Measurements from ENCODE around the gene DHX8. TPM values are rescaled to one million over a fixed set of nuclear protein-coding genes. Genes with fewer than 3 reads are reported as not detected.

DHX8 gene
- polyA plus RNA-seq, 1 of the 3 experiments (the other 2 are of a cell fraction), result 31.3 TPM

DNA sequence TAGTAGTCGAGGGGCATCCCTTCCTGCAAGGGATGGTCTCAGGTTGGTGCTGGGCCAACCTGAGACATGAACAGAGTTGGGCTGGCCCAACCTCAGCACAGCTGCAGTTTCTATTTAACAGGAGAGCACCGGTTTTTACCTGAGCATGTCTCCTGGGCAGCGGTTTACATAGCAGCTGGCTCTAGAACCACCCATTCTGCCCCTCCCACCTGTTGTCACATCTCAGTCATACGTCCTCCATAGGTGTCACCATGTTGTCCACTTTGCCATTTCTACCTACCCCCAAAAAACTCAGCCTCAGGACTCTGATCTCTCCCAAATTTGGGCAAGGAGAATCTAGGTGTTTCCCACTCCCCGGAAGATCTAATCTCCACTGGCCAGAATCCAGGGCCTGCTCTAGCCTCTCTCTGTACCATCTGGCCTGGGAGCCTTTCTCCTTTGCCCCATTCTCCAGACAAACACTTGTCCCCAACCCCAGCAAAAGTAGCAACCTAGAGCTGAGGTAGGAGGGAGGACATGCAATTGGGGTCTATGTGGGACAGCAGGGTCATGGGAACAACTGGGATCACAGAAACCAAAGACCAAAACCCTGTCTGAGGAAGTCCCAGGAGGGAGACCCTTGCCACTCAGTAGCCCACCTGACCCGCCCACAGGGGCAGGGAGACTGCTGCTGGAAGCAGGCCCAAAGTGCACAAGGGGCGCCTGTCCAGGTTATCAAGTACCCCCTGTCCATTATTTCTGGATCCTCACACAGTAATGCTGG, 43.3 kb downstream of the DHX8 start:
- no peak for TF ChIP-seq EZH2phosphoT487 (IDR thresholded peaks at IDR 0.05; ENCODE audit: borderline replicate concordance, low read depth)
- no peak for TF ChIP-seq SIN3A (IDR thresholded peaks at IDR 0.05; ENCODE audit: borderline replicate concordance, low read depth, low read length)
- TF ChIP-seq GATA2 (CRISPR knock-in tag; IDR thresholded peaks at IDR 0.05), result no peak
- no peak for TF ChIP-seq SMC3 (IDR thresholded peaks at IDR 0.05; ENCODE audit: low read depth, low read length)
- no peak for TF ChIP-seq RAD21 (IDR thresholded peaks at IDR 0.05; ENCODE audit: low read length)
- no peak for TF ChIP-seq NRF1 (IDR thresholded peaks at IDR 0.05; ENCODE audit: low read depth, low read length)
- TF ChIP-seq, protein P1, sequence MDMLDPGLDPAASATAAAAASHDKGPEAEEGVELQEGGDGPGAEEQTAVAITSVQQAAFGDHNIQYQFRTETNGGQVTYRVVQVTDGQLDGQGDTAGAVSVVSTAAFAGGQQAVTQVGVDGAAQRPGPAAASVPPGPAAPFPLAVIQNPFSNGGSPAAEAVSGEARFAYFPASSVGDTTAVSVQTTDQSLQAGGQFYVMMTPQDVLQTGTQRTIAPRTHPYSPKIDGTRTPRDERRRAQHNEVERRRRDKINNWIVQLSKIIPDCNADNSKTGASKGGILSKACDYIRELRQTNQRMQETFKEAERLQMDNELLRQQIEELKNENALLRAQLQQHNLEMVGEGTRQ (IDR thresholded peaks at IDR 0.05; ENCODE audit: borderline replicate concordance, low read depth, low read length), result no peak
- TF ChIP-seq, protein P2, sequence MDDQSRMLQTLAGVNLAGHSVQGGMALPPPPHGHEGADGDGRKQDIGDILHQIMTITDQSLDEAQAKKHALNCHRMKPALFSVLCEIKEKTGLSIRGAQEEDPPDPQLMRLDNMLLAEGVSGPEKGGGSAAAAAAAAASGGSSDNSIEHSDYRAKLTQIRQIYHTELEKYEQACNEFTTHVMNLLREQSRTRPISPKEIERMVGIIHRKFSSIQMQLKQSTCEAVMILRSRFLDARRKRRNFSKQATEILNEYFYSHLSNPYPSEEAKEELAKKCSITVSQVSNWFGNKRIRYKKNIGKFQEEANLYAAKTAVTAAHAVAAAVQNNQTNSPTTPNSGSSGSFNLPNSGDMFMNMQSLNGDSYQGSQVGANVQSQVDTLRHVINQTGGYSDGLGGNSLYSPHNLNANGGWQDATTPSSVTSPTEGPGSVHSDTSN (IDR thresholded peaks at IDR 0.05), result no peak
- TF ChIP-seq EP300 (IDR thresholded peaks at IDR 0.05; ENCODE audit: borderline replicate concordance in 1 of 2, low read depth in 1 of 2, low read length in 1 of 2), result no peak
- no peak for TF ChIP-seq TEAD4 (IDR thresholded peaks at IDR 0.05; ENCODE audit: borderline replicate concordance, insufficient read depth)
- TF ChIP-seq RFX5 (IDR thresholded peaks at IDR 0.05; ENCODE audit: low read length), result no peak
- TF ChIP-seq JUND (IDR thresholded peaks at IDR 0.05), result no peak
- TF ChIP-seq, protein P3, sequence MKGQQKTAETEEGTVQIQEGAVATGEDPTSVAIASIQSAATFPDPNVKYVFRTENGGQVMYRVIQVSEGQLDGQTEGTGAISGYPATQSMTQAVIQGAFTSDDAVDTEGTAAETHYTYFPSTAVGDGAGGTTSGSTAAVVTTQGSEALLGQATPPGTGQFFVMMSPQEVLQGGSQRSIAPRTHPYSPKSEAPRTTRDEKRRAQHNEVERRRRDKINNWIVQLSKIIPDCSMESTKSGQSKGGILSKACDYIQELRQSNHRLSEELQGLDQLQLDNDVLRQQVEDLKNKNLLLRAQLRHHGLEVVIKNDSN (IDR thresholded peaks at IDR 0.05; ENCODE audit: borderline replicate concordance, low read depth), result no peak
- no peak for TF ChIP-seq MEF2A (IDR thresholded peaks at IDR 0.05; ENCODE audit: borderline replicate concordance, low read depth)
- TF ChIP-seq ELF1 (IDR thresholded peaks at IDR 0.05), result no peak
- TF ChIP-seq, protein P4, sequence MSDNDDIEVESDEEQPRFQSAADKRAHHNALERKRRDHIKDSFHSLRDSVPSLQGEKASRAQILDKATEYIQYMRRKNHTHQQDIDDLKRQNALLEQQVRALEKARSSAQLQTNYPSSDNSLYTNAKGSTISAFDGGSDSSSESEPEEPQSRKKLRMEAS (IDR thresholded peaks at IDR 0.05; ENCODE audit: low read depth), result no peak
- TF ChIP-seq, protein P5, sequence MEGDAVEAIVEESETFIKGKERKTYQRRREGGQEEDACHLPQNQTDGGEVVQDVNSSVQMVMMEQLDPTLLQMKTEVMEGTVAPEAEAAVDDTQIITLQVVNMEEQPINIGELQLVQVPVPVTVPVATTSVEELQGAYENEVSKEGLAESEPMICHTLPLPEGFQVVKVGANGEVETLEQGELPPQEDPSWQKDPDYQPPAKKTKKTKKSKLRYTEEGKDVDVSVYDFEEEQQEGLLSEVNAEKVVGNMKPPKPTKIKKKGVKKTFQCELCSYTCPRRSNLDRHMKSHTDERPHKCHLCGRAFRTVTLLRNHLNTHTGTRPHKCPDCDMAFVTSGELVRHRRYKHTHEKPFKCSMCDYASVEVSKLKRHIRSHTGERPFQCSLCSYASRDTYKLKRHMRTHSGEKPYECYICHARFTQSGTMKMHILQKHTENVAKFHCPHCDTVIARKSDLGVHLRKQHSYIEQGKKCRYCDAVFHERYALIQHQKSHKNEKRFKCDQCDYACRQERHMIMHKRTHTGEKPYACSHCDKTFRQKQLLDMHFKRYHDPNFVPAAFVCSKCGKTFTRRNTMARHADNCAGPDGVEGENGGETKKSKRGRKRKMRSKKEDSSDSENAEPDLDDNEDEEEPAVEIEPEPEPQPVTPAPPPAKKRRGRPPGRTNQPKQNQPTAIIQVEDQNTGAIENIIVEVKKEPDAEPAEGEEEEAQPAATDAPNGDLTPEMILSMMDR (IDR thresholded peaks at IDR 0.05), result no peak
- TF ChIP-seq YY1 (IDR thresholded peaks at IDR 0.05; ENCODE audit: low read depth), result no peak
- TF ChIP-seq FOSL2 (IDR thresholded peaks at IDR 0.05; ENCODE audit: borderline replicate concordance, low read depth), result no peak
- H4K20me1 ChIP-seq (ENCODE audit: insufficient read depth), result no peaks in the 10 kb centered on the region
- no peaks in the 10 kb centered on the region for H3K9me2 ChIP-seq
- WGBS (ENCODE audit: low lambda C conversion rate), result 87% methylated on average over 6 of the region's 7 CpGs
- POLR2A ChIA-PET, result interaction anchor here (1.8 kb wide), 1 partner anchor 16 kb away, joined by 5 read pairs; no protein-coding TSS in a partner anchor
- no peaks in the 10 kb centered on the region for H3K27me3 ChIP-seq (ENCODE audit: insufficient read depth)
- no peak overlapping the region for H3K4me2 ChIP-seq
- no peak overlapping the region for H2AFZ ChIP-seq (ENCODE audit: low read depth)
- H3F3A ChIP-seq (replicated peaks; ENCODE audit: insufficient read depth), result peaks cover 19% of the 10 kb centered on the region
- H3K9ac ChIP-seq, result no peak overlapping the region
- no peaks in the 10 kb centered on the region for H3K9me3 ChIP-seq
- peaks cover 20 to 28% of the 10 kb centered on the region in 2 experiments; a peak in 3 of 4 replicates for H3K4me1 ChIP-seq (ENCODE audit: control insufficient read depth in 1 of 2, insufficient read depth in 2 of 2, low read depth in 1 of 2, low read length in 1 of 2)
- no peak overlapping the region for H3K4me3 ChIP-seq (ENCODE audit: low read depth in 2 of 2, low read length in 1 of 2)
- CTCF ChIA-PET, result interaction anchor here (1.0 to 4.4 kb wide), 9 partner anchors 9 to 168 kb away, joined by 3 to 20 read pairs (median 6); partner anchors contain the start of gene DHX8
- DNase-seq, result no peak
- H3K79me2 ChIP-seq (ENCODE audit: insufficient read depth), result peaks cover 5% of the 10 kb centered on the region; the same call in 1 of the 2 replicates
- peaks cover 39 to 50% of the 10 kb centered on the region in 2 experiments for H3K36me3 ChIP-seq (replicated peaks in 1 of 2; ENCODE audit: control insufficient read depth in 1 of 2, insufficient read depth in 2 of 2, low read length in 1 of 2)
- no peak overlapping the region for H3K27ac ChIP-seq (ENCODE audit: low read depth in 2 of 2, low read length in 1 of 2)

Measured in SK-N-SH (cell line).